HG02884 (cell line): ENCODE measurements around the gene CFAP46.

ENCODE experiments used
- ATAC-seq: cut with Tn5 transposase; IDR thresholded peaks from one replicate; pipeline ENCODE4 v1.9.1; 2021; ENCODE audit warnings: mild to moderate bottlenecking, moderate library complexity; ENCODE audit not compliant: unreplicated experiment

Gene CFAP46

GRCh38 chr10:132882069-132882951 is 60.1 kb downstream of the CFAP46 start:
- ATAC-seq, result no peak

GRCh38 chr10:132881186-132881920 is 61.0 kb downstream of the CFAP46 start:
- ATAC-seq, result no peak

DNA sequence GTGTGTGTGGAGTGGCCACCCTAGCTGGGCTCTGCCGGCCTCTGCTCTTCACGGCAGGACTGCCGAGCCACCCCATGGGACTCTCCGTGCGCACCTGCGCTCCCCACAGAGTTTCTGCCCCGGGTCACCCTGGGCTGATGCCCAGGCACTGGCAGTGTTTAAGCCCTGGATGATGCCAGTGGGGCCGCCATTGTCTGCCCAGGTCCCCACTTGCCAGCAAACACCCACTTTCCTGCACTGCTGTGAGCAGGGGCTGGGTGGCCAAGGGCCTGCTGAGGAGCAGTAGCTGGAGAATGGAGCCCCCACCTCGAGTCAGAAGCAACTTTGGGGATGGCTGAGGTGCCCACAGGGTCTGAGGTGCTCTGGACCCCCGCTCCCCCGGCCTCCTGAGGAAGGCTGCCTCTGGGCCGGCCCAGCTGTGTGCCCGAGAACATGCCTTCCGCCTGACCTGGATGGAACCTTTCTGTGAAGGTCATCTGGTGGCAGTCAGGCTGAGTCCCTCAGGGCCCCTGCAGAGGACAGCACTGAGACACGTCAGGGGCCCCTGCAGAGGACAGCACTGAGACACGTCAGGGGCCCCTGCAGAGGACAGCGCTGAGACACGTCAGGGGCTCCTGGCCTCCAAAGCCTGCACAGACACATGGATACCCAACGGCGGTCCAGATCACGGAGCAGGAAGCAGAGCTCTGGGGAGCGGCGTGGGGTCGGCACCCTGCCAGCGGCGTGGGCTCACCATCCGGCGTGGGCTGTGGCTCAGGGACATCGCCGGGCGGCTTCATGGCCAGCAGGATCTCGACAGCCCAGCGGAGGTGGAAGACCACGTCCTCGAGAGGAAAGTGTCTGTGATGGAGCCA is 62.0 kb downstream of the CFAP46 start:
- no peak for ATAC-seq

GRCh38 chr10:132879408-132880127 is 62.8 kb downstream of the CFAP46 start:
- no peak for ATAC-seq

DNA sequence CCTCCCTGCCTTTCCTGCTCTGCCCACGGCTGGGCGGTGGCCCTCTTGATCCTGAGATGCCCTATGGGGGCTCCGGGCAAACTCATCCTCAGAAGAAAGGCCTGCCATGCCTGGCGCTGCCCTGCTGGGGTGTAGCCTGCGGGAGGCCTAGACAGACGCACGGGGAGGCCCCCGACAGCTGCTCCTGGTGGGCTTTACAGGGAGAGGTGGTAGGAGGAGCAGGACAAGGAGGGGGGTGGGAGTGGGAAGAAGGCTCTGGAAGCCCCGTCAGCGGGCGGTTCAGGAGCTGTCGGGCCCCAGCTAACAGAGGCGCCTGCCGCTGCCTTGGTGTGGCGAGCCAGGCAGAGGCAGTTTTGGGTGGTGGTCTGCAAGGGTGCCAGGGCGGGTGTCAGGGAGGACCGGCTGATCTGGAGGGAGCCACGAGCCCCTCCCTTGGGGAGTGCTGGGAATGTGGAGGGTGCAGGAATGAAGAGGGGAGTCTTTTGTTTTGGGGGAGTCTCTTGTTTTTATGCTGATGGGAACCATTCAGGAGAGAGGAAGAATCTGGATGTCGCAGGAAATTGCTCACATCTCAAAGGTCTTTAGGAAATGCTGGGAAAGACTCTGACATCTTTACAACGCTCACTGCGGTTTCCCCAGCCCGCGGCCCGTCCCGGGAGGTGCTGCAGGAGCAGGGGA is 63.5 kb downstream of the CFAP46 start:
- no peak for ATAC-seq

GRCh38 chr10:132878091-132878729 is 64.2 kb downstream of the CFAP46 start:
- no peak for ATAC-seq

DNA sequence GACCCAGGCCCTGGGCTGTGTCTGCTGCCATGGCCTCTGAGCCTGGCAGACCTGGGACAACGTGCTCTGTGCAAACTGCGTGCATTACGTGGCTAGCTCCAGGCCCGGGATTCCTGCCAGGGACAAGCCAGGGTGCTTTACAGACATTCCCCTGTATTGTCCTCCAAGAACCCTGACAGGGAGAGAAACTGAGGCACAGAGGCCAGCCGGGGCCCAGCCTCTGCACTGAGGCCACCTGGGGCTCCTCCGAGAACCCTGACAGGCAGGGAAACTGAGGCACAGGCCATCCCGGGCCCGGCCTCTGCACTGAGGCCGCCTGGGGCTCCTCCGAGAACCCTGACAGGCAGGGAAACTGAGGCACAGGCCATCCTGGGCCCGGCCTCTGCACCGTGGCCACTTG is 64.9 kb downstream of the CFAP46 start:
- ATAC-seq, result no peak

- ATAC-seq, result no peak
Measured at GRCh38 chr10:132876993-132877431, 65.4 kb downstream of the CFAP46 start.

DNA sequence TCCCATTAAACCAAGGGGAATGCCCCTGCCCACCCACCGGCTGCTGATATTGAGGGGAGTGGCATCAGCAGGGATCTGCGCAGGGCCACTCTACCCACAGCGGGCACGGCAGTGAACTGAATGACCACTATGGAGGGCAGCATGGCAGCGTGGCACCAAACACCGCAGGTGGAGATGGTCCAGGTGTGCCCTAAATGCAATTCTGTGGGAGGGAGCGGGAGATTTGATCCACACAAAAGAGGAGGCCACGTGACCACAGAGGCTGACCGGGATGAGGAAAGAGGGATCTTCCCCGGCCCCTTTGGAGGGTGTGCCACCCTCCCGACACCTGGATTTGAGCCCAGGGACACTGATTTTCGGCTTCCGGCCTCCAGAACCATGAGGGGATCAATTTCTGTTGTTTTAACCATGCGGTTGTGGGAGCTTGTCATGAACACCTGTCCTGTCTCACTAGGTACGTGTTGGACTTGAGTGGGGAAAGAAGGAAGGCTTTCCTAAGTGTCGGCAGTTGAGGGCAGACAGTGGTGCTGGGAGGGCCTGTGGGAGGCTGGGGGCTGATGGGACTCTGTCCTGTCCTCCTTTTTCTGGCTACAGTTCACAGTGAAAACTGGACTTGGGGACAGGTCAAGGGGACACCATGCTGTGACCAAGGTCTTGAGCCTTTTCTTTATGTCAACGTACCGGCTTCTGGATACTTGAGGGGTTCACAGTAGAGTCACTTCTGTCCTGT is 66.1 kb downstream of the CFAP46 start:
- ATAC-seq, result no peak

GRCh38 chr10:132875435-132875834 is 66.9 kb downstream of the CFAP46 start:
- ATAC-seq, result no peak

- no peak for ATAC-seq
Measured at GRCh38 chr10:132873395-132873794, 69.0 kb downstream of the CFAP46 start.

- ATAC-seq, result no peak
Measured at GRCh38 chr10:132872658-132873057, 69.7 kb downstream of the CFAP46 start.

DNA sequence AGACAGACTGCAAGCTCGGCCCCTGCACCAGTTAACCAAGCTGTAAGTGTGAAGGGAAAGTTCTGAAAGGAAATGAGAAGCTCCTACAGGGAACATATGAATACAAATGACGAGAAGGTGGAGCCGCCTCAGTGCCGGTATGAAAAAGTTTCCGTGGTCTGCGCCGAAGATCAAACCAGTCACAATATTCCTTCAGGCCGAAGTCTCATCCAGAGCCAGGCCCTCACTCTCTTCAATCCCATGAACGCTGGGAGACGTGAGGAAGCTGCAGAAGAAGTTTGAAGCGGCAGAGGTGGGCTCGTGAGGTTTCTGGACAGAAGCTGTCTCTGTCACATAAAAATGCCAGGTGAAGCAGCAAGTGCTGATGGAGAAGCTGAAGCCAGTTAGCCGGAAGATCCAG is 71.9 kb downstream of the CFAP46 start:
- no peak for ATAC-seq

DNA sequence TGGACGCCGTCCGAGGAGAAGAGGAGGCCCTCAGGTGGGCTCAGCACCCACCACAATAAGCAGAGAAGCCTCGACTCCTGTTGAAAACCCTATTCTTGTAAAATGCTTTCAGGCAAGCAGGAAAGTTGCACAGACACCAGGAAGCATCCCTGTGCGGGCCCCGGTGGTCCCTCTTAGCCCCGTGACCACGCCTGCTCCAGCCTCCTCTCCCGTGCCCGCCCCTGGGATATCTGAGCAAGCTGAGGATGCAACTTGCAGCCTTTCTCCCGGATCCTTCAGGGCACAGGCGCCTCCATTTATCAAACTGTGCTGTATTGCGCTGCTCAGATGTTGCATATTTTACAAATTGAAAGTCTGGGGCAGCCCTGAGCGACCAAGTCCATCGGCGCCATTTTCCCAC is 72.7 kb downstream of the CFAP46 start:
- ATAC-seq, result no peak

DNA sequence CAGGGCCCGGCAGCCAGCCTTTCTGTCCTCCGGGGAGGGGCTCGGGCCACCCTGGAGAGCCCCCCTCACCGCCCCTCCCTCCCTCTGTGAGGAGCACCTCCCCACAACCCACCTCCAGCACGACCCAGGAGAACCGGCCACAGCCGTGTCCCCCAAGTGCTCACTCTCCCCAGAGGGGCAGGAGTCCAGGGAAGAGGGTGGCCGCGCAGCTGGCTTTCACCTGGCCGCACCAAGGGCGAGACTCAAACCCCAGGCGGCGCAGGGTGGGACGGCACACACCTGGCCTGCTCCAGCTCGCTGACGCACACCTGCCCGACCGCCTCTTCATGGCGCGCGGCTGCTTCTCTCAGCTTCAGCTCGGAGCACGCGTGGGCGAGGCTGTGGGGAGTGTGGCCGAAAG is 73.4 kb downstream of the CFAP46 start:
- no peak for ATAC-seq

- no peak for ATAC-seq
Measured at GRCh38 chr10:132867801-132868644, 74.3 kb downstream of the CFAP46 start.

GRCh38 chr10:132866601-132867381 is 75.6 kb downstream of the CFAP46 start:
- ATAC-seq, result no peak
